Osteocyte (in vitro differentiated cells): ENCODE data around the gene RPS27A. TPM values are rescaled to one million over a fixed set of nuclear protein-coding genes. Genes with fewer than 3 reads are reported as not detected.
"Not testable (repeated sequence)": the region's sequence is repeated elsewhere in the genome, so short reads cannot be mapped to it uniquely, and the experiment has no call there.

Experiments
- DNase-seq: peaks from one replicate; pipeline ENCODE4 v3.0.0; 2021; ENCODE audit warnings: mixed read lengths; ENCODE audit not compliant: unreplicated experiment; ENCODE audit errors: extremely low spot score
- H3K27ac Mint-ChIP-seq: one replicate; pipeline ENCODE4 v1.8.0; 2021; ENCODE audit warnings: mild to moderate bottlenecking, mixed read lengths; ENCODE audit not compliant: unreplicated experiment
- H3K27me3 Mint-ChIP-seq: one replicate; pipeline ENCODE4 v1.8.0; 2021; ENCODE audit warnings: mixed read lengths; ENCODE audit not compliant: unreplicated experiment
- H3K36me3 Mint-ChIP-seq: one replicate; pipeline ENCODE4 v1.8.0; 2021; ENCODE audit warnings: mixed read lengths; ENCODE audit not compliant: unreplicated experiment
- H3K4me1 Mint-ChIP-seq: one replicate; pipeline ENCODE4 v1.8.0; 2021; ENCODE audit warnings: mixed read lengths; ENCODE audit not compliant: unreplicated experiment
- H3K4me3 Mint-ChIP-seq: one replicate; pipeline ENCODE4 v1.8.0; 2021; ENCODE audit warnings: mild to moderate bottlenecking, moderate library complexity, mixed read lengths; ENCODE audit not compliant: unreplicated experiment
- H3K9me3 Mint-ChIP-seq: one replicate; pipeline ENCODE4 v1.8.0; 2021; ENCODE audit warnings: mixed read lengths; ENCODE audit not compliant: unreplicated experiment
- long read RNA-seq: library from polyadenylated mRNA; unstranded; transcript quantifications from one replicate; pipeline ENCODE4 v2.0.0, GENCODE V29; 2021
- total RNA-seq: library from RNA; stranded (reverse); gene quantifications from 2 replicates; pipeline ENCODE4 v1.2.1, GENCODE V29; 2021
- TF ChIP-seq, protein P1 (sequence below): fragments of 200-600 bp; sonication (generic); IDR thresholded peaks from 2 replicates; pipeline ENCODE4 v1.5.0; 2021; ENCODE audit warnings: antibody characterized with exemption, mild to moderate bottlenecking, moderate library complexity

Gene RPS27A
- total RNA-seq, result 665 and 668 TPM in 2 replicates
- long read RNA-seq, transcript RPS27A-201 (6 exons, 1,071 nt), result major isoform, 524 of 572 reads
- long read RNA-seq, transcript RPS27A-203 (5 exons, 796 nt), result minor isoform, 26 of 572 reads
- long read RNA-seq, partial matches to known transcripts, result 3 of 572 reads
- long read RNA-seq, other reads (novel, unspliced or antisense), result 18 of 572 reads

GRCh38 chr2:55232084-55232862 lies at the start of gene RPS27A, which contains the start of gene CLHC1:
RPS27A (plus strand) TSS chr2:55232688; CDS start chr2:55232825, 137 bp downstream.
CLHC1 (minus strand) TSS chr2:55232293; CDS start chr2:55222411, 9,882 bp downstream.
- no peaks in the 10 kb centered on the region for H3K9me3 Mint-ChIP-seq
- TF ChIP-seq, protein P1, sequence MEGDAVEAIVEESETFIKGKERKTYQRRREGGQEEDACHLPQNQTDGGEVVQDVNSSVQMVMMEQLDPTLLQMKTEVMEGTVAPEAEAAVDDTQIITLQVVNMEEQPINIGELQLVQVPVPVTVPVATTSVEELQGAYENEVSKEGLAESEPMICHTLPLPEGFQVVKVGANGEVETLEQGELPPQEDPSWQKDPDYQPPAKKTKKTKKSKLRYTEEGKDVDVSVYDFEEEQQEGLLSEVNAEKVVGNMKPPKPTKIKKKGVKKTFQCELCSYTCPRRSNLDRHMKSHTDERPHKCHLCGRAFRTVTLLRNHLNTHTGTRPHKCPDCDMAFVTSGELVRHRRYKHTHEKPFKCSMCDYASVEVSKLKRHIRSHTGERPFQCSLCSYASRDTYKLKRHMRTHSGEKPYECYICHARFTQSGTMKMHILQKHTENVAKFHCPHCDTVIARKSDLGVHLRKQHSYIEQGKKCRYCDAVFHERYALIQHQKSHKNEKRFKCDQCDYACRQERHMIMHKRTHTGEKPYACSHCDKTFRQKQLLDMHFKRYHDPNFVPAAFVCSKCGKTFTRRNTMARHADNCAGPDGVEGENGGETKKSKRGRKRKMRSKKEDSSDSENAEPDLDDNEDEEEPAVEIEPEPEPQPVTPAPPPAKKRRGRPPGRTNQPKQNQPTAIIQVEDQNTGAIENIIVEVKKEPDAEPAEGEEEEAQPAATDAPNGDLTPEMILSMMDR, result no peak
- H3K27me3 Mint-ChIP-seq, result no peaks in the 10 kb centered on the region
- H3K27ac Mint-ChIP-seq, result peak within 1 kb of the TSS; percentile 96
- H3K36me3 Mint-ChIP-seq, result peaks cover 32% of the 10 kb centered on the region
- peak within 1 kb of the TSS; percentile 95 for H3K4me3 Mint-ChIP-seq
- DNase-seq, result peak; percentile 96
- peaks cover 43% of the 10 kb centered on the region for H3K4me1 Mint-ChIP-seq

DNA sequence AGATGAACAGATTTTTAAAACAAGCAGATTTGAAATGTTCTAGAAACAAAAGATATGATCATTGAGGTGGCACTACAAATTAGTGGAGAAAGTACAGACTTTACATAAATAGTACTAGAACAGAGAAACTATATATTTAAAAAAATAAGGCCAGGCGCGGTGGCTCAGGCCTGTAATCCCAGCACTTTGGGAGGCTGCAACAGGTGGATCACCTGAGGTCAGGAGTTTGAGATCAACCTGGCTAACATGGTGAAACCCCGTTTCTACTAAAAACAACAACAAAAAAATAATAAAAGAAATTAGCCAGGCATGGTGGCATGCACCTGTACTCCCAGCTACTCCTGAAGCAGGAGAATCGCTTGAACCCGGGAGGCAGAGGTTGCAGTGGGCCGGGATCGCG lies 45.7 kb upstream of the RPS27A start:
- H3K4me1 Mint-ChIP-seq, H3K9me3 Mint-ChIP-seq, DNase-seq, H3K4me3 Mint-ChIP-seq, H3K27ac Mint-ChIP-seq, H3K27me3 Mint-ChIP-seq: not testable (repeated sequence)
- H3K36me3 Mint-ChIP-seq, result peaks cover 22% of the 10 kb centered on the region

DNA sequence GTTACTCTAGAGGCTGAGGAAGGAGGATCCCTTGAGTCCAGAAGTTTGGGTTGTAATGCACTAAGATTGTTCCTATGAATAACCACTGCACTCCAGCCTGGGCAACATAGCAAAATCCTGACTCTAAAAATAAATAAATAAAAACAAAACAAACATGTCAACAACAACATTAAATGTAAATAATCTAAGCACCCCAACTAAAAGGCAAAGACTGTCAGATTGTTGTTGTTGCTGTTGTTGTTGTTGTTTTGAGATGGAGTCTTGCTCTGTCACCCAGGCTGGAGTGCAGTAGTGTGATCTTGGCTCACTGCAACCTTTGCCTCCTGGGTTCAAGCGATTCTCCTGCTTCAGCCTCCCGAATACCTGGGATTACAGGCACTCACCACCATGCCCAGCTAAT lies 40.6 kb upstream of the RPS27A start:
- not testable (repeated sequence) for H3K4me3 Mint-ChIP-seq, H3K27me3 Mint-ChIP-seq, H3K27ac Mint-ChIP-seq, DNase-seq, H3K4me1 Mint-ChIP-seq, H3K9me3 Mint-ChIP-seq
- H3K36me3 Mint-ChIP-seq, result peaks cover 37% of the 10 kb centered on the region

DNA sequence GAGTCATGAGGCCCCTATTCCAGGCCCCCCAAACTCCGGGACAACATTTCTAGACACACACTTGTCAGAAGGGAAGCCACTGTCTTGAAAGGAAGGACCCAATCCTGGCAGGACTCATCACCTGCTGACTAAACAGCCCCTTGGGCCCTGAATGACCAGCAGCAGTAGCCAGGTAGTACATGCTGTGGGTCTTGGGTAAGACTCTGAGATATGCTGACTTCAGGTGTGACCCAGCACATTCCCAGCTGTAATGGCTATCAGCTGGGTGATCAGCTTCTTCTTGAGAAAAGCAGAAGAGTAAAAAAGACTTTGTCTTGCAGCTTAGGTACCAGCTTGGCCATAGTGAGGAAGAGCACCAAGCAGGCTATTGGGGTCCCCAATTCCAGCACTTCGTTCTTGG lies 36.0 kb upstream of the RPS27A start:
- H3K36me3 Mint-ChIP-seq, result peaks cover 57% of the 10 kb centered on the region
- DNase-seq, result no peak
- H3K27ac Mint-ChIP-seq, result no peak overlapping the region
- TF ChIP-seq, protein P1, result no peak
- peaks cover 21% of the 10 kb centered on the region for H3K9me3 Mint-ChIP-seq
- H3K4me3 Mint-ChIP-seq, result no peak overlapping the region
- no peaks in the 10 kb centered on the region for H3K27me3 Mint-ChIP-seq
- H3K4me1 Mint-ChIP-seq, result no peaks in the 10 kb centered on the region

DNA sequence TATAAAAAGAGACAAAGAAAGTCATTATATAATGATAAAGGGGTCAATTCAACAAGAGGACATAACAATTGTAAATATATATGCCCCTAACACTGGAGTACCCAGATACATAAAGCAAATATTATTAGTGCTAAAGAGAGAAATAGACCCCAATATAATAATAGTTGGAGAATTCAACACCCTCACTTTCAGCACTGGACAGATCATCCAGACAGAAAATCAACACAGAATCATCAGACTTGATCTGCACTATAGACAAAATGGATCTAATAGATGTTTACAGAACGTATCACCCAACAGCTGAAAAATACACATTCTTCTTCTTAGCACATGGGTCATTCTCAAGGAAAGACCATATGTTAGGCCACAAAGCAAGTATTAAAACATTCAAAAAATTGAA lies 32.1 kb upstream of the RPS27A start:
- DNase-seq, result no peak
- no peak overlapping the region for H3K27ac Mint-ChIP-seq
- TF ChIP-seq, protein P1, result no peak
- H3K4me1 Mint-ChIP-seq, result no peaks in the 10 kb centered on the region
- H3K36me3 Mint-ChIP-seq, result peaks cover 69% of the 10 kb centered on the region
- H3K9me3 Mint-ChIP-seq, result peaks cover 37% of the 10 kb centered on the region
- H3K27me3 Mint-ChIP-seq, result no peaks in the 10 kb centered on the region
- no peak overlapping the region for H3K4me3 Mint-ChIP-seq

DNA sequence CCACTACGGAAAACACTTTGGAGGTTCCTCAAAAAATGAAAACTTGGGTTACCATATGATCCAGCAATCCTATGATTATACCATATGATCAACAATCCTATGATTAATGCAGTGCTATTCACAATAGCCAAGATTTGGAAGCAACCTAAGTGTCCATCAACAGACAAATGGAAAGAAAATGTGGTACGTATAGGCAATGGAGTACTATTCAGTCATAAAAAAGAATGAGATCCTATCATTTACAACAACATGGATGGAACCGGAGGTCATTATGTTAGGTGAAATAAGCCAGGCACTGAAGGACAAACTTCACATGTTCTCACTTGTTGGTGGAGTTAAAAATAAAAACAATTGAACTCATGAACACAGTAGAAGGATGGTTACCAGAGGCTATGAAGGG lies 28.0 kb upstream of the RPS27A start:
- no peak for DNase-seq
- Mint-ChIP-seq H3K4me3 (no peak overlapping the region), H3K27ac (no peak overlapping the region), H3K4me1 (no peaks in the 10 kb centered on the region), H3K36me3 (peaks cover 54% of the 10 kb centered on the region), H3K27me3 (no peaks in the 10 kb centered on the region), H3K9me3 (peaks cover 35% of the 10 kb centered on the region)
- TF ChIP-seq, protein P1, result no peak
